ENCODE results near the gene FAF1. TPM values are rescaled to one million over a fixed set of nuclear protein-coding genes. Genes with fewer than 3 reads are reported as not detected.
"Not testable (repeated sequence)": the region's sequence is repeated elsewhere in the genome, so short reads cannot be mapped to it uniquely, and the experiment has no call there.

The FAF1 gene
- total RNA-seq, 1 experiment from 2014 or later = 99.1 TPM

GRCh38 chr1:50559421-50559820 lies 400.6 kb downstream of the FAF1 start:
- DNase-seq (ENCODE audit: low spot score) = no peak

- no peak for DNase-seq (ENCODE audit: low spot score)
Measured at GRCh38 chr1:50553921-50554320, 406.1 kb downstream of the FAF1 start.

- no peak for DNase-seq (ENCODE audit: low spot score)
Measured at GRCh38 chr1:50548243-50548642, 411.8 kb downstream of the FAF1 start.

- no peak for DNase-seq (ENCODE audit: low spot score)
Measured at GRCh38 chr1:50542362-50542761, 417.7 kb downstream of the FAF1 start.

GRCh38 chr1:50538476-50538875 lies 421.6 kb downstream of the FAF1 start:
- no peak for DNase-seq (ENCODE audit: low spot score)

GRCh38 chr1:50531601-50532000 lies 428.5 kb downstream of the FAF1 start:
- no peak for DNase-seq (ENCODE audit: low spot score)

GRCh38 chr1:50531027-50531426 lies 429.0 kb downstream of the FAF1 start:
- no peak for DNase-seq (ENCODE audit: low spot score)

- DNase-seq (ENCODE audit: low spot score) = no peak
Measured at GRCh38 chr1:50529510-50529909, 430.6 kb downstream of the FAF1 start.

GRCh38 chr1:50527987-50528320 lies 432.1 kb downstream of the FAF1 start:
- DNase-seq (ENCODE audit: low spot score) = not testable (repeated sequence)

GRCh38 chr1:50527249-50527986 lies 432.6 kb downstream of the FAF1 start:
- DNase-seq (ENCODE audit: low spot score) = no peak

GRCh38 chr1:50526431-50526830 lies 433.6 kb downstream of the FAF1 start:
- no peak for DNase-seq (ENCODE audit: low spot score)

- DNase-seq (ENCODE audit: low spot score) = no peak
Measured at GRCh38 chr1:50523548-50523947, 436.5 kb downstream of the FAF1 start.

GRCh38 chr1:50522691-50523342 lies 437.2 kb downstream of the FAF1 start:
- DNase-seq (ENCODE audit: low spot score) = no peak

GRCh38 chr1:50521703-50522102 lies 438.4 kb downstream of the FAF1 start:
- DNase-seq (ENCODE audit: low spot score) = no peak

GRCh38 chr1:50517488-50517887 lies 442.6 kb downstream of the FAF1 start:
- DNase-seq (ENCODE audit: low spot score) = no peak

- DNase-seq (ENCODE audit: low spot score) = no peak
Measured at GRCh38 chr1:50516056-50516455, 444.0 kb downstream of the FAF1 start.

GRCh38 chr1:50508040-50508586 lies 452.0 kb downstream of the FAF1 start:
- DNase-seq (ENCODE audit: low spot score) = no peak

- DNase-seq (ENCODE audit: low spot score) = no peak
Measured at GRCh38 chr1:50505427-50505826, 454.6 kb downstream of the FAF1 start.

- no peak for DNase-seq (ENCODE audit: low spot score)
Measured at GRCh38 chr1:50503515-50503914, 456.6 kb downstream of the FAF1 start.

- no peak for DNase-seq (ENCODE audit: low spot score)
Measured at GRCh38 chr1:50502147-50502546, 457.9 kb downstream of the FAF1 start.

GRCh38 chr1:50497007-50497406 lies 463.1 kb downstream of the FAF1 start:
- DNase-seq (ENCODE audit: low spot score) = no peak

- DNase-seq (ENCODE audit: low spot score) = no peak
Measured at GRCh38 chr1:50493710-50494109, 466.4 kb downstream of the FAF1 start.

- no peak for DNase-seq (ENCODE audit: low spot score)
Measured at GRCh38 chr1:50492142-50492541, 467.9 kb downstream of the FAF1 start.
